Measurements from ENCODE around the gene PCYT2. TPM values are rescaled to one million over a fixed set of nuclear protein-coding genes. Genes with fewer than 3 reads are reported as not detected.
"Not testable (repeated sequence)": the region's sequence is repeated elsewhere in the genome, so short reads cannot be mapped to it uniquely, and the experiment has no call there.

Gene PCYT2
- total RNA-seq, 1 donor from 2014 or later: 28.4 TPM

GRCh38 chr17:81918832-81919545 is 7.8 kb upstream of the PCYT2 start:
- ATAC-seq: no peak
- DNase-seq: no peak
- intact Hi-C loops (cut with micrococcal nuclease): no loop called here

DNA sequence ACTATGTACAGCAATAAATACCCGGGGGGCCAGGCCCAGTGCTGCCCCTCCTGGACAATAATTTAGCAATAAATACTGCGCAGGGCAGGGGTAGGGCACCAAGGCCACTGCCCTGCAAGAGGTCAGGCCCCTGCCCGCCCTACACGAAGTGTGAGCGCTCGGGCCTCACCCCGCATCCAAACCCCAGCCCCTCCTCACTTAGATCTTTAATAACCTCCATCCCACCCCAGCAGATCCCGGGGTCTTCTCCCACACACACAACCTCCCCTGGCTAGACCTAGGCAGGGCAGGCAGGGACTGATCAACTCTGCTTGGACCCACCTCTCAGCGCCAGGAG is 7.1 kb upstream of the PCYT2 start:
- intact Hi-C loops (cut with micrococcal nuclease): not testable (repeated sequence)
- ATAC-seq: peak; percentile 12

DNA sequence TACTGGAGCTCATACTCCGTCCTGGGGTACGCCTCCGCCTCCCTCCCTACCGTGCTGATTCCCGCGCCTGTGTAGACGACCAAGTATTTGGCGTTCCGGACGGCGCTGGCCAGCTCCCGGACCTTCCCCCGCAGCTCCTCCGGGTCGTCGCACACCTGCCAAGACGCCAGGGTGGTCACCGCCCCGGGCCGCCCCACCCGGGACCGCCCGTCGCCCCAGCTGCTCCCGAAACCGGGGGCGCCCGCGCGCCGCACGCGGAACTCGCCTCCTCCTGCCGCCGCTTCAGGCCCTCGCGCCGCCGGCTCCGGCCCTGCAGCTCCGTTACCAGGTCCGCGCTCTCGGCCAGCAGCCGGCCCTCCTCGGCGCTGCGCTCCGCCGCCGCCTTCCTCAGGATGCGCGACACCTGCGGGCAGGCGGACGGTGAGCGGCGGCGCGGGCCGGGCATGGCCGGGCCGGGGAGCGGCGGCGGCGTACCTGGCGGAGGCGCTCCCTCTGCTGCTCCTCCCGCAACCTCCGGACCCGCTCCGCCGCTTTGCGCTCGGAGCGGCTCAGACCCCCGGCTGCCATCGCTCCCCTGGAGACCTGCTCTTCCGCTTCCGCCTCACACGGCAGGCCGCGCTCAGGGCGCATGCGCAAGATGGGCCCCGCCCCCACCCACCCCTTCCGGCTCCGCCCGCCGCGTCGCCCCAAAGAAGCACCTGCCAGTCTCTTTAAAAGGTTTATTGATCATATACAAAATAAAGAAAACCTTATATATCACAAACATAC is 6.5 kb upstream of the PCYT2 start, which contains the start of gene SIRT7:
Gene SIRT7 (minus strand): TSS at position 612 of the 768 bp plus-strand sequence. CDS start 45 bp downstream, at position 567.
- intact Hi-C loops (cut with micrococcal nuclease): no loop called here
- DNase-seq (peak; percentile 85), ATAC-seq (peak; percentile 82)

More for the DNA sequence above, 7.1 kb upstream of the PCYT2 start:
- not testable (repeated sequence) for DNase-seq

GRCh38 chr17:81916234-81917001 is 5.2 kb upstream of the PCYT2 start:
- DNase-seq (no peak), ATAC-seq (no peak)
- intact Hi-C loops (cut with micrococcal nuclease): no loop called here

DNA sequence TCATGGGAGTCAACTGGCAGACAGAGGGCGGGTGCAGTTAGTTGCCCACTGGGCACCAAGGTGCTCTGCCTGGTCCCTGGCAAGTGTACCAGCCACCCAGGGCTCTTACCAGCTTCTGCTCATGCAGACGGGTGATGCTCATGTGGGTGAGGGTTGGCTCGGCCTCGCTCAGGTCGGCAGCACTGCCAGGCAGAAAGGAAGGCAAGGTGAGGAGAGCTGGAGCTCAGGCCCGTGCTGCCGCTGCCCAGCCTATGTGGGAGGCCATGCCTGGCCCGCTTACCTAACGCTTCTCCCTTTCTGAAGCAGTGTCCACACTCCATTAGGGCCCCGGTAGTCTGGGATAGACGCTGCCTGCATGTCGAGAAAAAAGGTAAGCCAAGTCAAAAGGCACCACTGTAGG is 4.1 kb upstream of the PCYT2 start:
- ATAC-seq (no peak), DNase-seq (no peak)
- intact Hi-C loops (cut with micrococcal nuclease): no loop called here

- ATAC-seq (no peak), DNase-seq (no peak)
- intact Hi-C loops (cut with micrococcal nuclease): no loop called here
Observed at GRCh38 chr17:81914103-81914850, 3.1 kb upstream of the PCYT2 start.

DNA sequence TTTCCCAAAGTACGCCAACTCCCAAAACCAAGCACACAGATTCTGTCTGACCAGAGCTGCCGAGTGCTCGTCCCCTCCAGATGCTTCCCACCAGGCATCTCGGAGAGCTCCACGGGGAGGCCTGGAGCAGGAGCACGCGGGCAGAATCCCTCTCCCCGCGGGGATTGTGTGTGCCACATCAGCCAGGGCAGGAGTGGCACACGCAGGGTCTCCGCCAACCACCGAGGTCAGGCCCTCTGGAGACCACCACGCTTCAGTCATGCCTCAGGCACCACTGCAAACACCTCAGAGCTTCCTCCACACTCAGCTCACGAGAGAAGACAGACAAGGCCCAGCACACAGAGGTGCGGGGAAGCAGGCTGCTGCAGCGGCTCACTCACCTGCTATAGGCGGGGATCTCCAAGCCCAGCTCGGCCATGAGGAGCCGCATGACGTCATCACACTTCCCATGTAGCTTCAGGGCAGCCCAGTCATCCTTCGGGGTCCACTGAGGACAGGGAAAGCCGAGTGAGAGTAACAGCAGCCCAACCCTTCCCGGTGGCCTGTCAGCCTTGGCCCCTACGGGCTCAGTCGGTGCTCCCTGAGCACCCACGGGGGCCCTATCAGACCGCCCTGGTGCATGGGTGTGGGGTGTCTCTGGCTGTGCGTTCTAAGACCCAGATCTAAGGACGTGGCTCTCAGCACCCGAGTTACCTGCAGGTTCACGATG is 2.3 kb upstream of the PCYT2 start:
- DNase-seq (no peak), ATAC-seq (no peak)
- intact Hi-C loops (cut with micrococcal nuclease): no loop called here

DNA sequence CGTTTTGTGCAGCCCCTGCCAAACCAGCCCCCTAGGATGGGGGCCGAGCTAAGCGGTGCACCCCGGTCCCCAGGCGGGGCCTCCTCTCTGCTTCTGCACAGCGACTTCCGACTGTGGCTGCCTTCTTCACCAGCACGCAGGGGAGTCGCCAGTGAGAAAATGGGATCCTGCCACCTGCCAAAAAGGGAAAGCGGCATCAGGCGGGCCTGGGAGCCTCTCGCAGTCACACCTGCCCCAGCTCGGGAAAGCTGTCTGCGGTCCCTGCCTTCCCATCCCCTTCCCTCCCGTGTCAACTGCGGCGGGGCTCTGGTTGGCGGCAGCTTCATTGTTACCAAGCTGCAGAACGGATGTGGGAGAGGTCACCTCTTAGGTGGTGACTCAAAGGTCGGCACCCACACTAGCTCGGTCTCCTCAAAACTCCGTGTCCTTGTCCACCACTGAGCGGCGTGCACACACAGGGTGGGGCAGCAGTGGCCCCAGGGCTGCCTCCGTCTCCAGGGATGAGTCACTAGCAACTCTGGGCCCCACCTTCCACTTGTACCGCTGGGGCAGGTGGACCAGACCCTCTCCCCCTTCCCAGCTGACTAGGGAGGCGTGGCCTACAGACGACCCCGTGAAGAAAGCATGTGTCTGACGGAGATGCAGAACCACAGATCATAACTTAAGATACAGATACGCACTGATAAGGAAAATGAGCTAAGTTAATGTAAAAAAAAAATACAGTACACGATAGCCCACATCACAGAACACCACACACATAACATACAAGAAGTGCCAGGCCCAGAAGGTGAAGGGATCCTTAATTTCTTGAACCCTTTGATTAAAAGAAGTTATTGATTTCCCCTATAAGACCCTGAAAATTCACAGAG is 1.5 kb upstream of the PCYT2 start:
- DNase-seq (no peak), ATAC-seq (no peak)
- intact Hi-C loops (cut with micrococcal nuclease): no loop called here

DNA sequence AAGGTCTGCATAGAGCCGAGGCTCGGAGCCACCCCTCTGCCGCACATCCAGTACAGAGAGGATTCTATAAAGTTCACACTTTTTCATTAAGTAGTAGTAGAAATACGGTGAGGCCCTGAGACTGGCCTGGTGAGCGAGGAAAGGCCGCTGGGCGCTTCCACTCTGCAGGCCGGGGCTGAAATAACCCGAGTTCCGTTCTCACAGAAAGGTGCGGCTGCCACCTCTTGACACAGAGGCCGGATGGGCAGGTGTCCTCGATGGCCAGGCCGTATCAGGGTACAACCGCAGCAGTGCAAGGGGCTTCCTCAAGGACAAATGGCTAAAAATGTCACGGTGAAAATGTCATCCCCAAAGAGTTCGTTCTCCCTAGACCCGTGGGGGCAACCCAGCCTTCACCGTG is 770 bp upstream of the PCYT2 start:
- intact Hi-C loops (cut with micrococcal nuclease): no loop called here
- DNase-seq: no peak
- no peak for ATAC-seq

DNA sequence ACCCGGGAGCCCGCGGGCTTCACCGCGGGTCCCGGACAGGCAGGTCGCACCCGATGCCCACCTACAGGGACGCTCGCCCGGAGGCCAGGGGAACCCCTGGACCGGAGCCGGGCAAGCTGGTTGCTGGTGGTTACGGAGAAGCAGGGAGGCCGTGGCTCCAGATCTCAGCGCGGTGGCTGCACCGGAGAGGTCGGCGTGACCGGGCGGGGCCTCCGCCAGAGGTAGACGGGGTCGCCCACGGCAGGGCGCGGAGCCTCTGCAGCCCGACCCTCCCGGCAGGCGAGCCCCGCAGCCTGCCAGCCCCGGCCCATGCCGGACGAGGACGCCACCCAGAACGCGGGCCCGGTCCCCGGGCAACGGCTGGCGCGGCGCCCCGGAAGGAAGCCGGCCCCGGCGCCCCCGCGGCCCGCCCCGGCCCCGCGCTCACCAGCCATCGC is 341 bp downstream of the PCYT2 start:
- DNase-seq: no peak
- intact Hi-C loops (cut with micrococcal nuclease): no loop called here
- ATAC-seq: peak; percentile 2

GRCh38 chr17:81909966-81910839 is 996 bp downstream of the PCYT2 start:
- intact Hi-C loops (cut with micrococcal nuclease): no loop called here
- ATAC-seq (no peak), DNase-seq (no peak)

DNA sequence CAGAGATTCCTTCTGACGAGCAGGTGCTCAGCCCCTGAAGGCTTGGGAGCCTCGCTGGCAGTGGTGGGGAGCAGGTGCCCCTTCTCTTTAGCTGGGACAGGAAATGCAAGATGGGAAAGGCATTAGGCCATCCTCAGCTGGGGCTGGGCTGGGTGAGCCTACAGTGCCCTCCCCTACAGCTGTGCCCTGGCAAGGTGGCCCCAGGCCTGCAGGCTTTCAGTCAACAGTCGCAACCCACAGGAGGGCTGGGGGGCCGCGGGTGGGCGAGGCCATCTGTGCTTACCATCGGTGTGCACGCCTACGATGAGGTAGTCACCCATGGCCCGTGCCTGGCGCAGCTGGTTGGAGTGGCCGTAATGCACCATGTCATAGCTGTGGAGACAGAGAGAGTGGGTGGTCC is 2.0 kb downstream of the PCYT2 start:
- no peak for DNase-seq
- intact Hi-C loops (cut with micrococcal nuclease): no loop called here
- ATAC-seq: no peak

- no peak for DNase-seq
- intact Hi-C loops (cut with micrococcal nuclease): no loop called here
- no peak for ATAC-seq
Observed at GRCh38 chr17:81908793-81909192, 2.4 kb downstream of the PCYT2 start.

GRCh38 chr17:81907219-81908145 is 3.7 kb downstream of the PCYT2 start:
- ATAC-seq: no peak

GRCh38 chr17:81906476-81907218 is 4.6 kb downstream of the PCYT2 start:
- intact Hi-C loops (cut with micrococcal nuclease): no loop called here
- DNase-seq: no peak
- no peak for ATAC-seq

More at GRCh38 chr17:81907219-81908145, 3.7 kb downstream of the PCYT2 start:
- DNase-seq: no peak
- intact Hi-C loops (cut with micrococcal nuclease): no loop called here

Data from left ventricle myocardium superior (tissue), 1 donor.